Measurements from ENCODE around the gene LSAMP. TPM values are rescaled to one million over a fixed set of nuclear protein-coding genes. Genes with fewer than 3 reads are reported as not detected.

LSAMP gene
- total and polyA plus RNA-seq, 2 of the 4 experiments (the other 2 are of a cell fraction), result 7.9 to 8.0 TPM

DNA sequence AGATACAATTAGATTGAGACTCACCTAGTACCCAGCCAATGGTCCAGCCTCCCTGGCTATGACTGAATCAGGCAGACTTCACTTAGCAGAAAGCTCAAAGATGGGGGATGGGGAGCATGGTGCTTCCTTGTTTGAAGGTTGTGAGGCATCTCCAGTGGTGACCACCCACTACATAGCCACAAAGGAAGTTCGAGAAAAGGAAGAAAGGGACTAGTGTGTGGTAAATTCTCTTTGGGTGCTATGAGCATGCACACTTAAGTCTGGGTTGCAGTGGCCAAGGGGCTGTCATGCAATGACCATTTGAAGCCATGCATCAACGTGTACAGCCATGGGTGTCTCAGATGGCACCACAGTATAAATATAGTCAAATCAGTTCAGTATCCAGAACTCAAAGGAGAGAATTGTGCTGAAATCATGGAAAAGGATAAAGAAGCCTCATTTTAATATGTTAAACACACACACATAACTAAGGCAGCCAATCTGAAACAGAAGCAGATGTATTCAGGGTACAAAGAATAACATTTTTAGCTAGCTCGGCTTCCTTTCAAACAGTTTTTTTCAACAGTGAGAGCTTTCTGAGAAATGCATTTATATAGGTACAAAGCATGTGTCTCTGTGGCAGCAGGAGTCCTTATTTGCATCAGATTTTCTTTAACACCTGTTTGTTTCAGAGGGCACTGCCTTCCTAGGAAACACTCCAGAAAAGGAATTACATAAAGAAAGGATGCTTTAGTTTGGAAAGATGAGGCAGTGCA lies 546.5 kb downstream of the LSAMP start:
- Histone ChIP-seq H3K23ac (ENCODE audit: low read depth, low read length) (no peak overlapping the region), H2BK5ac (ENCODE audit: low read depth, low read length, poor library complexity, severe bottlenecking) (no peak overlapping the region), H4K91ac (ENCODE audit: insufficient read depth, low read depth, low read length) (no peak overlapping the region), H3K18ac (ENCODE audit: low read depth, low read length) (no peak overlapping the region), H3K9me1 (ENCODE audit: insufficient read depth, low read length) (no peaks in the 10 kb centered on the region), H3K36me3 (ENCODE audit: control insufficient read depth, insufficient read depth, low read length) (no peaks in the 10 kb centered on the region), H3K27me3 (ENCODE audit: control insufficient read depth, insufficient read depth, low read length) (no peaks in the 10 kb centered on the region), H2BK20ac (ENCODE audit: low read depth, low read length) (no peak overlapping the region), H3K4ac (ENCODE audit: low read depth, low read length) (no peak overlapping the region), H4K8ac (ENCODE audit: low read depth in 2 of 2, low read length in 2 of 2) (no peak overlapping the region), H3K79me1 (ENCODE audit: low read depth in 1 of 2, low read length in 2 of 2) (no peaks in the 10 kb centered on the region), H2BK120ac (ENCODE audit: low read depth, low read length) (no peak overlapping the region), H2AFZ (replicated peaks; ENCODE audit: low read length, poor library complexity) (no peak overlapping the region), H4K5ac (ENCODE audit: low read depth, low read length) (no peak overlapping the region), H4K20me1 (ENCODE audit: insufficient read depth, low read length) (no peaks in the 10 kb centered on the region), H3K9me3 (ENCODE audit: control insufficient read depth, insufficient read depth, low read length) (no peaks in the 10 kb centered on the region), H3K9ac (ENCODE audit: low read depth, low read length) (no peak overlapping the region), H2BK15ac (ENCODE audit: low read depth, low read length) (no peak overlapping the region), H2AK9ac (replicated peaks; ENCODE audit: low read depth, low read length, poor library complexity) (no peak overlapping the region), H3K4me2 (ENCODE audit: low read depth, low read length) (no peak overlapping the region), H3K27ac (ENCODE audit: insufficient read depth, low read length) (no peak overlapping the region), H3K14ac (replicated peaks; ENCODE audit: low read depth, low read length) (no peak overlapping the region), H3K4me3 (ENCODE audit: insufficient read depth, low read depth, low read length) (no peak overlapping the region), H3K56ac (ENCODE audit: extremely low read depth, insufficient read depth, low read length) (no peak overlapping the region), H2AK5ac (ENCODE audit: low read depth, low read length) (no peak overlapping the region), H3K4me1 (ENCODE audit: control insufficient read depth, insufficient read depth, low read length) (no peaks in the 10 kb centered on the region)
- CTCF ChIA-PET, result no interaction called here
- whole genome bisulfite sequencing, 2 experiments (ENCODE audit: extremely low coverage in 2 of 2, insufficient read length in 1 of 2), result no CpG with 5 or more reads among the region's 3 CpGs
- ATAC-seq (ENCODE audit: low read depth), result no peak
- in situ Hi-C loops (cut with MboI; ENCODE audit: low sequenced_read_pairs) (no loop called here), dilution Hi-C loops (cut with HindIII; ENCODE audit: low sequenced_read_pairs, unreplicated experiment) (no loop called here), intact Hi-C loops (cut with micrococcal nuclease) (no loop called here)
- TF ChIP-seq RAD21 (IDR thresholded peaks at IDR 0.05; ENCODE audit: low read length) (no peak), MAZ (IDR thresholded peaks at IDR 0.05; ENCODE audit: borderline replicate concordance, low read depth, low read length) (no peak), CEBPB (IDR thresholded peaks at IDR 0.05; ENCODE audit: low read depth, low read length) (no peak), RCOR1 (IDR thresholded peaks at IDR 0.05; ENCODE audit: insufficient replicate concordance, low read length) (no peak), NFE2L2 (IDR thresholded peaks at IDR 0.05; ENCODE audit: low read depth, low read length) (no peak), FOS (IDR thresholded peaks at IDR 0.05; ENCODE audit: low read depth, low read length) (no peak), MAFK (IDR thresholded peaks at IDR 0.05; ENCODE audit: low read depth, low read length) (no peak), CHD1 (IDR thresholded peaks at IDR 0.05; ENCODE audit: low read depth, low read length) (no peak), POLR2A (IDR thresholded peaks at IDR 0.05; ENCODE audit: low read depth, low read length) (no peak), SMC3 (IDR thresholded peaks at IDR 0.05; ENCODE audit: low read depth, low read length) (no peak), BHLHE40 (IDR thresholded peaks at IDR 0.05; ENCODE audit: low read depth, low read length) (no peak), MXI1 (IDR thresholded peaks at IDR 0.05; ENCODE audit: borderline replicate concordance, low read depth, low read length) (no peak), RFX5 (IDR thresholded peaks at IDR 0.05; ENCODE audit: low read depth, low read length) (no peak)
- TF ChIP-seq, protein P1, sequence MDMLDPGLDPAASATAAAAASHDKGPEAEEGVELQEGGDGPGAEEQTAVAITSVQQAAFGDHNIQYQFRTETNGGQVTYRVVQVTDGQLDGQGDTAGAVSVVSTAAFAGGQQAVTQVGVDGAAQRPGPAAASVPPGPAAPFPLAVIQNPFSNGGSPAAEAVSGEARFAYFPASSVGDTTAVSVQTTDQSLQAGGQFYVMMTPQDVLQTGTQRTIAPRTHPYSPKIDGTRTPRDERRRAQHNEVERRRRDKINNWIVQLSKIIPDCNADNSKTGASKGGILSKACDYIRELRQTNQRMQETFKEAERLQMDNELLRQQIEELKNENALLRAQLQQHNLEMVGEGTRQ (IDR thresholded peaks at IDR 0.05; ENCODE audit: low read depth, low read length), result no peak
- TF ChIP-seq, protein P2, sequence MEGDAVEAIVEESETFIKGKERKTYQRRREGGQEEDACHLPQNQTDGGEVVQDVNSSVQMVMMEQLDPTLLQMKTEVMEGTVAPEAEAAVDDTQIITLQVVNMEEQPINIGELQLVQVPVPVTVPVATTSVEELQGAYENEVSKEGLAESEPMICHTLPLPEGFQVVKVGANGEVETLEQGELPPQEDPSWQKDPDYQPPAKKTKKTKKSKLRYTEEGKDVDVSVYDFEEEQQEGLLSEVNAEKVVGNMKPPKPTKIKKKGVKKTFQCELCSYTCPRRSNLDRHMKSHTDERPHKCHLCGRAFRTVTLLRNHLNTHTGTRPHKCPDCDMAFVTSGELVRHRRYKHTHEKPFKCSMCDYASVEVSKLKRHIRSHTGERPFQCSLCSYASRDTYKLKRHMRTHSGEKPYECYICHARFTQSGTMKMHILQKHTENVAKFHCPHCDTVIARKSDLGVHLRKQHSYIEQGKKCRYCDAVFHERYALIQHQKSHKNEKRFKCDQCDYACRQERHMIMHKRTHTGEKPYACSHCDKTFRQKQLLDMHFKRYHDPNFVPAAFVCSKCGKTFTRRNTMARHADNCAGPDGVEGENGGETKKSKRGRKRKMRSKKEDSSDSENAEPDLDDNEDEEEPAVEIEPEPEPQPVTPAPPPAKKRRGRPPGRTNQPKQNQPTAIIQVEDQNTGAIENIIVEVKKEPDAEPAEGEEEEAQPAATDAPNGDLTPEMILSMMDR (conservative IDR thresholded peaks at IDR 0.05; ENCODE audit: low read depth, low read length), result no peak
- TF ChIP-seq, protein P3, sequence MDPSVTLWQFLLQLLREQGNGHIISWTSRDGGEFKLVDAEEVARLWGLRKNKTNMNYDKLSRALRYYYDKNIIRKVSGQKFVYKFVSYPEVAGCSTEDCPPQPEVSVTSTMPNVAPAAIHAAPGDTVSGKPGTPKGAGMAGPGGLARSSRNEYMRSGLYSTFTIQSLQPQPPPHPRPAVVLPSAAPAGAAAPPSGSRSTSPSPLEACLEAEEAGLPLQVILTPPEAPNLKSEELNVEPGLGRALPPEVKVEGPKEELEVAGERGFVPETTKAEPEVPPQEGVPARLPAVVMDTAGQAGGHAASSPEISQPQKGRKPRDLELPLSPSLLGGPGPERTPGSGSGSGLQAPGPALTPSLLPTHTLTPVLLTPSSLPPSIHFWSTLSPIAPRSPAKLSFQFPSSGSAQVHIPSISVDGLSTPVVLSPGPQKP (IDR thresholded peaks at IDR 0.05; ENCODE audit: borderline replicate concordance, low read depth, low read length), result no peak
- no TSS peak for BruUV-seq (replicated peaks)
- POLR2A ChIA-PET (ENCODE audit: unreplicated experiment), result no interaction called here
- no peak for DNase-seq
